HCT116 (cell line): ENCODE measurements around the gene PLK1. TPM values are rescaled to one million over a fixed set of nuclear protein-coding genes. Genes with fewer than 3 reads are reported as not detected.
A peak's percentile ranks its signal among the peaks of the same experiment; 100 is the strongest.
"Not testable (repeated sequence)": the region's sequence is repeated elsewhere in the genome, so short reads cannot be mapped to it uniquely, and the experiment has no call there.

ENCODE experiments used
- ATAC-seq: fragments of 200-7000 bp; cut with Tn5 transposase; 2 replicates; pipeline ENCODE4 v1.9.1; 2020; ENCODE audit warnings: mild to moderate bottlenecking, moderate library complexity
- BruUV-seq: library from RNA; stranded (reverse); fragments of 400-500 nt; replicated peaks from 2 replicates; lab custom pipeline; 2021; lab: Mats Ljungman, UMichigan
- CTCF ChIA-PET: fragments of 300-600 bp; sonication (Branson Sonifier 250); formaldehyde crosslinking; loops from one replicate; lab custom pipeline; 2021; ENCODE audit warnings: antibody characterized with exemption; lab: Charles Lee
- POLR2A ChIA-PET: fragments of 300-600, 350-600 bp; sonication (Branson Sonifier 250); formaldehyde crosslinking; loops from one replicate; lab custom pipeline; 2021; ENCODE audit warnings: antibody characterized with exemption; lab: Charles Lee
- RAD21 ChIA-PET, 2 experiments: fragments of 300-600 bp; sonication (Branson Sonifier 250); formaldehyde crosslinking; loops; one replicate each; lab custom pipeline; 2023; ENCODE audit warnings: low total read pairs in 2 of 2; ENCODE audit not compliant: uncharacterized antibody in 2 of 2, unreplicated experiment in 2 of 2, low non-redundant PET in 1 of 2; lab: Charles Lee
- DNase-seq: peaks from one replicate; pipeline ENCODE4 v3.0.0-alpha.2; 2010; ENCODE audit warnings: low read depth, low spot score
- H2AFZ ChIP-seq: fragments of 200-600 bp; shearing (Covaris generic), sonication (generic); 2 replicates; pipeline ENCODE4 v1.6.1; 2017; ENCODE audit warnings: low read depth, mixed run types, mixed read lengths, antibody characterized with exemption, low read length; ENCODE audit not compliant: poor library complexity, severe bottlenecking
- H3K27ac ChIP-seq: 2 replicates; pipeline ENCODE4 v1.5.1; 2012; ENCODE audit warnings: low read depth, low read length
- H3K27me3 ChIP-seq: fragments of 200-600 bp; sonication (generic); 2 replicates; pipeline ENCODE4 v1.6.1; 2016; ENCODE audit warnings: mixed run types, low read length, mixed read lengths; ENCODE audit not compliant: insufficient read depth
- H3K36me3 ChIP-seq, 2 experiments: fragments of 200-500 bp in 1 of 2; fragments of 200-600 bp in 1 of 2; sonication (Bioruptor generic) in 1 of 2; sonication (generic) in 1 of 2; 2 replicates each; pipeline versions ENCODE4 v1.5.1 to v1.6.1; 2014 to 2016; ENCODE audit warnings: low read length in 2 of 2, inconsistent platforms in 1 of 2, mixed read lengths in 1 of 2, mixed run types in 1 of 2; ENCODE audit not compliant: insufficient read depth in 2 of 2, control insufficient read depth in 1 of 2
- H3K4me1 ChIP-seq, 2 experiments: fragments of 200-600 bp in 1 of 2; sonication (generic) in 1 of 2; 2 replicates each; pipeline versions ENCODE4 v1.5.1 to v1.6.1; 2012 to 2017; ENCODE audit warnings: low read length in 2 of 2, inconsistent platforms in 1 of 2, mild to moderate bottlenecking in 1 of 2, mixed read lengths in 1 of 2, mixed run types in 1 of 2, moderate library complexity in 1 of 2; ENCODE audit not compliant: insufficient read depth in 2 of 2, control insufficient read depth in 1 of 2
- H3K4me2 ChIP-seq: fragments of 200-600 bp; sonication (generic); 2 replicates; pipeline ENCODE4 v1.6.1; 2017; ENCODE audit warnings: mixed run types, low read length, mixed read lengths
- H3K4me3 ChIP-seq, 2 experiments: fragments of 200-600 bp in 1 of 2; sonication (generic) in 1 of 2; replicated peaks in 1 of 2; 2 replicates each; pipeline ENCODE4 v1.5.1; 2011 to 2016; ENCODE audit warnings: low read length in 2 of 2, control low read depth in 1 of 2, low read depth in 1 of 2, mild to moderate bottlenecking in 1 of 2, mixed read lengths in 1 of 2, mixed run types in 1 of 2
- H3K79me2 ChIP-seq: fragments of 200-600 bp; sonication (generic); 2 replicates; pipeline ENCODE4 v1.6.1; 2017; ENCODE audit warnings: mild to moderate bottlenecking, mixed run types, low read length, moderate library complexity, mixed read lengths; ENCODE audit not compliant: insufficient read depth
- H3K9ac ChIP-seq: fragments of 200-600 bp; sonication (generic); 2 replicates; pipeline ENCODE4 v1.6.1; 2016; ENCODE audit warnings: low read length, mixed read lengths
- H3K9me2 ChIP-seq: fragments of 200-600 bp; sonication (generic), shearing (Covaris generic); 2 replicates; pipeline ENCODE4 v1.6.1; 2017; ENCODE audit warnings: mixed run types, mild to moderate bottlenecking, moderate library complexity; ENCODE audit not compliant: insufficient read depth
- H3K9me3 ChIP-seq, 2 experiments: fragments of 200-500 bp in 1 of 2; fragments of 200-600 bp in 1 of 2; sonication (Bioruptor generic) in 1 of 2; sonication (generic) in 1 of 2; 2 replicates each; pipeline ENCODE4 v1.6.1; 2014 to 2017; ENCODE audit warnings: low read length in 2 of 2, mixed read lengths in 2 of 2, inconsistent platforms in 1 of 2, low read depth in 1 of 2, mild to moderate bottlenecking in 1 of 2, mixed run types in 1 of 2, moderate library complexity in 1 of 2; ENCODE audit not compliant: control insufficient read depth in 1 of 2, insufficient read depth in 1 of 2
- H4K20me1 ChIP-seq: fragments of 200-600 bp; sonication (generic), shearing (Covaris generic); 2 replicates; pipeline ENCODE4 v1.6.1; 2017; ENCODE audit warnings: mixed run types, mild to moderate bottlenecking, moderate library complexity; ENCODE audit not compliant: insufficient read depth
- CBX3 ChIP-seq: IDR thresholded peaks from 2 replicates; pipeline ENCODE4 v1.6.1; 2012; ENCODE audit warnings: low read depth
- ELF1 ChIP-seq: IDR thresholded peaks from 2 replicates; pipeline ENCODE4 v1.6.1; 2012; ENCODE audit warnings: low read depth, borderline replicate concordance
- EZH2 ChIP-seq: fragments of 200-600 bp; sonication (generic); IDR thresholded peaks from 2 replicates; pipeline ENCODE4 v1.6.1; 2017; ENCODE audit warnings: antibody characterized with exemption, mixed run types
- EZH2phosphoT487 ChIP-seq: fragments of 200-600 bp; IDR thresholded peaks from 2 replicates; pipeline ENCODE4 v1.6.1; 2018; ENCODE audit warnings: antibody characterized with exemption, borderline replicate concordance
- POLR2AphosphoS5 ChIP-seq: IDR thresholded peaks from 2 replicates; pipeline ENCODE4 v1.6.1; 2011; ENCODE audit warnings: mild to moderate bottlenecking, low read depth, low read length, moderate library complexity
- RAD21 ChIP-seq: IDR thresholded peaks from 2 replicates; pipeline ENCODE4 v1.6.1; 2012; ENCODE audit warnings: low read depth, mild to moderate bottlenecking
- SIN3A ChIP-seq: IDR thresholded peaks from 2 replicates; pipeline ENCODE4 v1.6.1; 2012; ENCODE audit warnings: low read depth
- ZFX ChIP-seq: fragments of 450-650 bp; IDR thresholded peaks from 2 replicates; pipeline ENCODE4 v1.6.1; 2017
- ZNF274 ChIP-seq: fragments of 200-500 bp; sonication (Bioruptor generic); IDR thresholded peaks from 2 replicates; pipeline ENCODE4 v1.6.1; 2014; ENCODE audit warnings: mild to moderate bottlenecking, low read depth, low read length, inconsistent platforms
- intact Hi-C: fragments of 100-400 bp; cut with micrococcal nuclease; formaldehyde crosslinking; loops from 2 replicates; pipeline ENCODE4 v1.10.0; 2022
- total RNA-seq: library from RNA; stranded (reverse); gene quantifications from one replicate; pipeline ENCODE4 v1.2.1, GENCODE V29; 2021; ENCODE audit not compliant: unreplicated experiment
- TF ChIP-seq, protein P1 (sequence below): IDR thresholded peaks from 2 replicates; pipeline ENCODE4 v1.6.1; 2012
- TF ChIP-seq, protein P2 (sequence below): IDR thresholded peaks from 2 replicates; pipeline ENCODE4 v1.6.1; 2011; ENCODE audit warnings: mild to moderate bottlenecking, low read length, moderate library complexity; ENCODE audit not compliant: insufficient replicate concordance; ENCODE audit errors: extremely low read depth
- TF ChIP-seq, protein P3 (sequence below): IDR thresholded peaks from 2 replicates; pipeline ENCODE4 v1.6.1; 2012
- TF ChIP-seq, protein P4 (sequence below): IDR thresholded peaks from 2 replicates; pipeline ENCODE4 v1.6.1; 2012; ENCODE audit warnings: low read depth

The PLK1 gene
- total RNA-seq, 1 experiment from 2014 or later: 144 TPM

DNA sequence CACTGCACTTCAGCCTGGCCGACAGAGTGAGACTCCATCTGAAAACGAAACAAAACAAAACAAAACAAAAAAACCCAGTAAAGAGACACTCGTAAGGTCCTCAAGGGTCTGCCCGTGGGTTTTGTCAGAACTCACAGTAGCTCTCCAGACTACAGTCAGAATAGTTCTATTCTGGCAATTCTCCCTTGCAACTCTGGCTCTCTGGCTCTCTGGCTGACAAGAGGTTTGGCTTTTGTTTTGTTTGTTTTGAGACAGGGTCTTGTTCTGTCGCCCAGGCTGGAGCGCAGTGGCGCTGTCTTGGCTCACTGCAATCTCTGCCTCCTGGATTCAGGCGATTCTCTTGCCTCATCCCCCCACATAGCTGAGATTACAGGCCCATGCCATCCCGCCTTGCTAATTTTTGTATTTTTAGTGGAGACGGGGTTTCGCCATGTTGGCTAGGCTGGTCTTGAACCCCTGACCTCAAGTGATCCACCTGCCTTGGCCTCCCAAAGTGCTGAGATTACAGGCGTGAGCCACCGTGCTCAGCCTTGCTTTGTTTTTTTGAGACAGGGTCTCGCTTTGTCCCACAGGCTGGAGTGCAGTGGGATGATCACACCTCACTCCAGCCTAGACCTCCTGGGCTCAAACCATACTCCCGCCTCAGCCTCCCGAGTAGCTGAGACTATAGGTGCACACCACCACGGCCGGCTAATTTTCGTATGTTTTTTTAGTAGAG is 55.6 kb downstream of the PLK1 start:
- TF ChIP-seq POLR2AphosphoS5 (no peak), RAD21 (no peak), ZNF274 (no peak), ELF1 (no peak), SIN3A (no peak), EZH2 (no peak), EZH2phosphoT487 (no peak), ZFX (no peak), CBX3 (no peak)
- TF ChIP-seq, protein P1, sequence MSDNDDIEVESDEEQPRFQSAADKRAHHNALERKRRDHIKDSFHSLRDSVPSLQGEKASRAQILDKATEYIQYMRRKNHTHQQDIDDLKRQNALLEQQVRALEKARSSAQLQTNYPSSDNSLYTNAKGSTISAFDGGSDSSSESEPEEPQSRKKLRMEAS: no peak
- TF ChIP-seq, protein P2, sequence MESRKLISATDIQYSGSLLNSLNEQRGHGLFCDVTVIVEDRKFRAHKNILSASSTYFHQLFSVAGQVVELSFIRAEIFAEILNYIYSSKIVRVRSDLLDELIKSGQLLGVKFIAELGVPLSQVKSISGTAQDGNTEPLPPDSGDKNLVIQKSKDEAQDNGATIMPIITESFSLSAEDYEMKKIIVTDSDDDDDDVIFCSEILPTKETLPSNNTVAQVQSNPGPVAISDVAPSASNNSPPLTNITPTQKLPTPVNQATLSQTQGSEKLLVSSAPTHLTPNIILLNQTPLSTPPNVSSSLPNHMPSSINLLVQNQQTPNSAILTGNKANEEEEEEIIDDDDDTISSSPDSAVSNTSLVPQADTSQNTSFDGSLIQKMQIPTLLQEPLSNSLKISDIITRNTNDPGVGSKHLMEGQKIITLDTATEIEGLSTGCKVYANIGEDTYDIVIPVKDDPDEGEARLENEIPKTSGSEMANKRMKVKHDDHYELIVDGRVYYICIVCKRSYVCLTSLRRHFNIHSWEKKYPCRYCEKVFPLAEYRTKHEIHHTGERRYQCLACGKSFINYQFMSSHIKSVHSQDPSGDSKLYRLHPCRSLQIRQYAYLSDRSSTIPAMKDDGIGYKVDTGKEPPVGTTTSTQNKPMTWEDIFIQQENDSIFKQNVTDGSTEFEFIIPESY: no peak
- TF ChIP-seq, protein P3, sequence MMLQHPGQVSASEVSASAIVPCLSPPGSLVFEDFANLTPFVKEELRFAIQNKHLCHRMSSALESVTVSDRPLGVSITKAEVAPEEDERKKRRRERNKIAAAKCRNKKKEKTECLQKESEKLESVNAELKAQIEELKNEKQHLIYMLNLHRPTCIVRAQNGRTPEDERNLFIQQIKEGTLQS: no peak
- TF ChIP-seq, protein P4, sequence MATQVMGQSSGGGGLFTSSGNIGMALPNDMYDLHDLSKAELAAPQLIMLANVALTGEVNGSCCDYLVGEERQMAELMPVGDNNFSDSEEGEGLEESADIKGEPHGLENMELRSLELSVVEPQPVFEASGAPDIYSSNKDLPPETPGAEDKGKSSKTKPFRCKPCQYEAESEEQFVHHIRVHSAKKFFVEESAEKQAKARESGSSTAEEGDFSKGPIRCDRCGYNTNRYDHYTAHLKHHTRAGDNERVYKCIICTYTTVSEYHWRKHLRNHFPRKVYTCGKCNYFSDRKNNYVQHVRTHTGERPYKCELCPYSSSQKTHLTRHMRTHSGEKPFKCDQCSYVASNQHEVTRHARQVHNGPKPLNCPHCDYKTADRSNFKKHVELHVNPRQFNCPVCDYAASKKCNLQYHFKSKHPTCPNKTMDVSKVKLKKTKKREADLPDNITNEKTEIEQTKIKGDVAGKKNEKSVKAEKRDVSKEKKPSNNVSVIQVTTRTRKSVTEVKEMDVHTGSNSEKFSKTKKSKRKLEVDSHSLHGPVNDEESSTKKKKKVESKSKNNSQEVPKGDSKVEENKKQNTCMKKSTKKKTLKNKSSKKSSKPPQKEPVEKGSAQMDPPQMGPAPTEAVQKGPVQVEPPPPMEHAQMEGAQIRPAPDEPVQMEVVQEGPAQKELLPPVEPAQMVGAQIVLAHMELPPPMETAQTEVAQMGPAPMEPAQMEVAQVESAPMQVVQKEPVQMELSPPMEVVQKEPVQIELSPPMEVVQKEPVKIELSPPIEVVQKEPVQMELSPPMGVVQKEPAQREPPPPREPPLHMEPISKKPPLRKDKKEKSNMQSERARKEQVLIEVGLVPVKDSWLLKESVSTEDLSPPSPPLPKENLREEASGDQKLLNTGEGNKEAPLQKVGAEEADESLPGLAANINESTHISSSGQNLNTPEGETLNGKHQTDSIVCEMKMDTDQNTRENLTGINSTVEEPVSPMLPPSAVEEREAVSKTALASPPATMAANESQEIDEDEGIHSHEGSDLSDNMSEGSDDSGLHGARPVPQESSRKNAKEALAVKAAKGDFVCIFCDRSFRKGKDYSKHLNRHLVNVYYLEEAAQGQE: no peak
- peaks cover 3 to 8% of the 10 kb centered on the region in 2 experiments; a peak in 3 of 4 replicates for H3K4me1 ChIP-seq
- no peak overlapping the region for H3K4me2 ChIP-seq
- POLR2A ChIA-PET: no interaction called here
- intact Hi-C loops: no loop called here
- no peak for DNase-seq
- ATAC-seq: no peak
- H3K36me3 ChIP-seq: no peaks in the 10 kb centered on the region
- CTCF ChIA-PET: interaction anchor here (1.1 kb wide), 1 partner anchor 276 kb away, joined by 3 read pairs; no protein-coding TSS in a partner anchor
- H3K9me3 ChIP-seq: no peaks in the 10 kb centered on the region
- H3K4me3 ChIP-seq: no peak overlapping the region
- no peak overlapping the region for H3K9ac ChIP-seq
- no peaks in the 10 kb centered on the region for H3K27me3 ChIP-seq
- RAD21 ChIA-PET: no interaction called here
- BruUV-seq: no TSS peak
- H3K79me2 ChIP-seq: no peaks in the 10 kb centered on the region
- H3K27ac ChIP-seq: no peak overlapping the region
- H4K20me1 ChIP-seq: no peaks in the 10 kb centered on the region
- H3K9me2 ChIP-seq: no peaks in the 10 kb centered on the region
- H2AFZ ChIP-seq: peak overlapping the region; percentile 64

DNA sequence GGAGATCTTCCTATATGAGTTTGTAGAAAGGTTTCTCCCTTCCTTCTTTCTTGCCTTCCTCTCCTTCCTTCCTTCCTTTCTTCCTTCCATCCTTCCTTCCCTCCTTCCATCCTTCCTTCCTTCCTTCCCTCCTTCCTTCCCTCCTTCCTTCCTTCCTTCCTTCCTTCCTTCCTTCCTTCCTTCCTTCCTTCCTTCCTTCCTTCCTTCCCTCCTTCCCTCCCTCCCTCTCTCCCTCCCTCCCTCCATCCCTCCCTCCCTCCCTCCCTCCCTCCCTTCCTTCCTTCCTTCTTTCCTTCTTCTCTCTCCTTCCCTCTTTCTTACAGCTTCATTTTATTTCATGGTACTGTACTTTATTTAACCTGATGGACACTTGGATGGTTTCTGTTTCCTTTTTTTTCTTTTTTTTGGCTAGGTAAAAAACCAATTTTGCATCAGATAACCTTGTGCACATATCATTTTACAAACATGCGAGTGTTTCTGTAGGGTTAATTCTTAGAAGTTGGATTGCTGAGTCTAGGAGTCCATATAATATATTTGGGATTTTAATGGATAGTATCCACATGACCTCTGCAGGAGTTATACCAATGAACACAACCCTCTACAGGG is 58.8 kb downstream of the PLK1 start:
- RAD21 ChIA-PET, BruUV-seq, POLR2A ChIA-PET, H3K4me3 ChIP-seq, H3K9me2 ChIP-seq, H4K20me1 ChIP-seq, H3K4me2 ChIP-seq, H3K27me3 ChIP-seq, H3K9ac ChIP-seq, H3K27ac ChIP-seq, H3K4me1 ChIP-seq, H2AFZ ChIP-seq, H3K79me2 ChIP-seq, H3K9me3 ChIP-seq, ATAC-seq, H3K36me3 ChIP-seq, CTCF ChIA-PET, DNase-seq: not testable (repeated sequence)
- intact Hi-C loops: loop anchor here (5.0 kb wide), 2 partner anchors 65 to 515 kb away; no protein-coding TSS in a partner anchor
